NCI-H1417 treated with DMSO at 0.1 percent for 48 hours (cell line): ENCODE results near the gene DESI1.
"Not testable (repeated sequence)": the region's sequence is repeated elsewhere in the genome, so short reads cannot be mapped to it uniquely, and the experiment has no call there.

Experiments used
- DNase-seq: peaks from one replicate; lab custom pipeline; 2025; lab: John Stamatoyannopoulos, UW

Gene DESI1

GRCh38 chr22:41585898-41586297 is 34.9 kb downstream of the DESI1 start:
- no peak for DNase-seq

- DNase-seq, result no peak
These were observed 36.0 kb downstream of the DESI1 start for GRCh38 chr22:41584881-41585280.

GRCh38 chr22:41582694-41583093 is 38.1 kb downstream of the DESI1 start:
- no peak for DNase-seq

- DNase-seq, result no peak
These were observed 40.9 kb downstream of the DESI1 start for GRCh38 chr22:41579997-41580355.

GRCh38 chr22:41579297-41579996 is 41.4 kb downstream of the DESI1 start:
- DNase-seq, result no peak

GRCh38 chr22:41578818-41579217 is 42.0 kb downstream of the DESI1 start:
- DNase-seq, result no peak

- no peak for DNase-seq
These were observed 42.7 kb downstream of the DESI1 start for GRCh38 chr22:41578114-41578513.

- no peak for DNase-seq
These were observed 44.0 kb downstream of the DESI1 start for GRCh38 chr22:41576877-41577276.

- no peak for DNase-seq
These were observed 45.3 kb downstream of the DESI1 start for GRCh38 chr22:41575533-41575932.

- no peak for DNase-seq
These were observed 45.9 kb downstream of the DESI1 start for GRCh38 chr22:41574847-41575381.

- DNase-seq, result no peak
These were observed 47.2 kb downstream of the DESI1 start for GRCh38 chr22:41573677-41574076.

- DNase-seq, result not testable (repeated sequence)
These were observed 48.5 kb downstream of the DESI1 start for GRCh38 chr22:41572305-41572704.

GRCh38 chr22:41571786-41572185 is 49.1 kb downstream of the DESI1 start:
- no peak for DNase-seq

GRCh38 chr22:41570221-41570620 is 50.6 kb downstream of the DESI1 start:
- DNase-seq, result no peak

GRCh38 chr22:41568811-41569210 is 52.0 kb downstream of the DESI1 start:
- no peak for DNase-seq

GRCh38 chr22:41567512-41567768 is 53.4 kb downstream of the DESI1 start:
- no peak for DNase-seq

GRCh38 chr22:41565403-41566054 is 55.3 kb downstream of the DESI1 start:
- DNase-seq, result no peak

- DNase-seq, result no peak
These were observed 56.3 kb downstream of the DESI1 start for GRCh38 chr22:41564563-41564962.

- DNase-seq, result no peak
These were observed 57.7 kb downstream of the DESI1 start for GRCh38 chr22:41563051-41563711.

- DNase-seq, result no peak
These were observed 58.4 kb downstream of the DESI1 start for GRCh38 chr22:41562461-41562860.

- no peak for DNase-seq
These were observed 59.1 kb downstream of the DESI1 start for GRCh38 chr22:41561788-41562187.

GRCh38 chr22:41561335-41561734 is 59.5 kb downstream of the DESI1 start:
- no peak for DNase-seq

- DNase-seq, result no peak
These were observed 60.8 kb downstream of the DESI1 start for GRCh38 chr22:41560095-41560471.
